HCT116 (cell line): ENCODE results near the gene RABEP1.

Source experiments
- ATF3 ChIP-seq: IDR thresholded peaks from 2 replicates; pipeline ENCODE4 v1.6.1; 2012
- CEBPB ChIP-seq: IDR thresholded peaks from 2 replicates; pipeline ENCODE4 v1.6.1; 2012; ENCODE audit warnings: low read depth
- EZH2 ChIP-seq: fragments of 200-600 bp; sonication (generic); IDR thresholded peaks from 2 replicates; pipeline ENCODE4 v1.6.1; 2017; ENCODE audit warnings: antibody characterized with exemption, mixed run types
- EZH2phosphoT487 ChIP-seq: fragments of 200-600 bp; IDR thresholded peaks from 2 replicates; pipeline ENCODE4 v1.6.1; 2018; ENCODE audit warnings: antibody characterized with exemption, borderline replicate concordance
- JUND ChIP-seq: IDR thresholded peaks from 2 replicates; pipeline ENCODE4 v1.6.1; 2012
- POLR2A ChIP-seq: IDR thresholded peaks from 2 replicates; pipeline ENCODE4 v1.7.0; 2011; ENCODE audit warnings: borderline replicate concordance; ENCODE audit not compliant: insufficient read depth, insufficient read length; ENCODE audit errors: extremely low read depth
- POLR2AphosphoS5 ChIP-seq: IDR thresholded peaks from 2 replicates; pipeline ENCODE4 v1.6.1; 2011; ENCODE audit warnings: mild to moderate bottlenecking, low read depth, low read length, moderate library complexity
- RAD21 ChIP-seq: IDR thresholded peaks from 2 replicates; pipeline ENCODE4 v1.6.1; 2012; ENCODE audit warnings: low read depth, mild to moderate bottlenecking
- REST ChIP-seq: IDR thresholded peaks from 2 replicates; pipeline ENCODE4 v1.6.1; 2012; ENCODE audit warnings: low read depth
- TCF7L2 ChIP-seq: IDR thresholded peaks from 2 replicates; pipeline ENCODE4 v1.7.0; 2011; ENCODE audit warnings: borderline replicate concordance, inconsistent platforms; ENCODE audit not compliant: insufficient read depth, insufficient read length; ENCODE audit errors: extremely low read depth
- TF ChIP-seq, protein P1 (sequence below): IDR thresholded peaks from 2 replicates; pipeline ENCODE4 v1.6.1; 2012
- TF ChIP-seq, protein P2 (sequence below), 3 experiments: fragments of 200-600 bp in 1 of 3; sonication (generic) in 1 of 3; IDR thresholded peaks in 2 of 3; conservative IDR thresholded peaks in 1 of 3; 2 replicates each; pipeline ENCODE4 v1.5.1; 2012 to 2017; ENCODE audit warnings: low read depth in 2 of 3, low read length in 2 of 3, antibody characterized with exemption in 1 of 3, borderline replicate concordance in 1 of 3, control low read depth in 1 of 3, mild to moderate bottlenecking in 1 of 3, mixed read lengths in 1 of 3, mixed run types in 1 of 3, moderate library complexity in 1 of 3; ENCODE audit not compliant: insufficient read depth in 1 of 3

DNA sequence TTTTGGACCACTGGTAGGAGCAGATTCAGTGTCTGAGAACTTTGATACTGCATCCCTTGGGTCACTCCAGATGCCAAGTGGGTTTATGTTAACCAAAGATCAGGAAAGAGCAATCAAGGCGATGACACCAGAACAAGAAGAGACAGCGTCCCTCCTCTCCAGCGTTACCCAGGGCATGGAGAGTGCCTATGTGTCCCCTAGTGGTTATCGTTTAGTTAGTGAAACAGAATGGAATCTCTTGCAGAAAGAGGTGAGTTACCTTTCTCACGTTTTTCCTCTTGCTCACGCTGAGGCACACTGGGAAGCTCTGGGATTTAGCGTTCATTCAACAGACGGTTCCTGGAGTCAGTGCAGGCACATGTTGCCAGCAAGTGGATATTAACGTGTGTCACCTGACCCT is 79.3 kb downstream of the RABEP1 start:
- TF ChIP-seq, protein P1, sequence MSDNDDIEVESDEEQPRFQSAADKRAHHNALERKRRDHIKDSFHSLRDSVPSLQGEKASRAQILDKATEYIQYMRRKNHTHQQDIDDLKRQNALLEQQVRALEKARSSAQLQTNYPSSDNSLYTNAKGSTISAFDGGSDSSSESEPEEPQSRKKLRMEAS = no peak
- no peak for TF ChIP-seq EZH2phosphoT487
- TF ChIP-seq, protein P2, sequence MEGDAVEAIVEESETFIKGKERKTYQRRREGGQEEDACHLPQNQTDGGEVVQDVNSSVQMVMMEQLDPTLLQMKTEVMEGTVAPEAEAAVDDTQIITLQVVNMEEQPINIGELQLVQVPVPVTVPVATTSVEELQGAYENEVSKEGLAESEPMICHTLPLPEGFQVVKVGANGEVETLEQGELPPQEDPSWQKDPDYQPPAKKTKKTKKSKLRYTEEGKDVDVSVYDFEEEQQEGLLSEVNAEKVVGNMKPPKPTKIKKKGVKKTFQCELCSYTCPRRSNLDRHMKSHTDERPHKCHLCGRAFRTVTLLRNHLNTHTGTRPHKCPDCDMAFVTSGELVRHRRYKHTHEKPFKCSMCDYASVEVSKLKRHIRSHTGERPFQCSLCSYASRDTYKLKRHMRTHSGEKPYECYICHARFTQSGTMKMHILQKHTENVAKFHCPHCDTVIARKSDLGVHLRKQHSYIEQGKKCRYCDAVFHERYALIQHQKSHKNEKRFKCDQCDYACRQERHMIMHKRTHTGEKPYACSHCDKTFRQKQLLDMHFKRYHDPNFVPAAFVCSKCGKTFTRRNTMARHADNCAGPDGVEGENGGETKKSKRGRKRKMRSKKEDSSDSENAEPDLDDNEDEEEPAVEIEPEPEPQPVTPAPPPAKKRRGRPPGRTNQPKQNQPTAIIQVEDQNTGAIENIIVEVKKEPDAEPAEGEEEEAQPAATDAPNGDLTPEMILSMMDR (IDR thresholded peaks at IDR 0.05 in 2 of 3, conservative IDR thresholded peaks at IDR 0.05 in 1 of 3; ENCODE audit: borderline replicate concordance in 1 of 3, insufficient read depth in 1 of 3, low read depth in 2 of 3, low read length in 2 of 3) = no peak
- TF ChIP-seq ATF3 = no peak
- TF ChIP-seq EZH2 = no peak
- TF ChIP-seq TCF7L2 = no peak
- no peak for TF ChIP-seq REST
- no peak for TF ChIP-seq POLR2AphosphoS5
- no peak for TF ChIP-seq RAD21
- no peak for TF ChIP-seq CEBPB
- TF ChIP-seq POLR2A = no peak
- TF ChIP-seq JUND = no peak
